Measurements from ENCODE around the gene GIT2. TPM values are rescaled to one million over a fixed set of nuclear protein-coding genes. Genes with fewer than 3 reads are reported as not detected.
A peak's percentile ranks its signal among the peaks of the same experiment; 100 is the strongest.

GIT2 gene
- total RNA-seq, 1 experiment from 2014 or later, result 21.7 TPM

DNA sequence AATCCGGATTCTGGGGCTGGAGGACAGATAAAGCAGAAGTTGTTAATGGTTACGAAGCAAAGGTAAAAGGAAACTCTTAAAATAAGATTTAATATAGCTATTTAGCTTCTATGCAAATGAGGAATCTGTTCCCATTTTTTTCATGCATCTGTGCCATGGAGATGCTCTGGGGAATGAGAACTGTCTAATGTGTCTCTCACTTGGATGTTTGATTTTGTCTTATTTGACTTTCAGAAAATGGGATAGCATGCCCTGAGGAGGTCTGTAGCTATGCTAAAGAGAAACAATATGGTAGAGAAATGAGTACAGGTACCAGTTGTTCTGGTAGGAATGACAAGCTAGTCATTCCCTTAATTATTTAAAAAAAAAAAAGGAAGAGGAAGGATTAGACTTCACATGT lies 27.9 kb upstream of the GIT2 start (continued):
- TF ChIP-seq, protein P1, sequence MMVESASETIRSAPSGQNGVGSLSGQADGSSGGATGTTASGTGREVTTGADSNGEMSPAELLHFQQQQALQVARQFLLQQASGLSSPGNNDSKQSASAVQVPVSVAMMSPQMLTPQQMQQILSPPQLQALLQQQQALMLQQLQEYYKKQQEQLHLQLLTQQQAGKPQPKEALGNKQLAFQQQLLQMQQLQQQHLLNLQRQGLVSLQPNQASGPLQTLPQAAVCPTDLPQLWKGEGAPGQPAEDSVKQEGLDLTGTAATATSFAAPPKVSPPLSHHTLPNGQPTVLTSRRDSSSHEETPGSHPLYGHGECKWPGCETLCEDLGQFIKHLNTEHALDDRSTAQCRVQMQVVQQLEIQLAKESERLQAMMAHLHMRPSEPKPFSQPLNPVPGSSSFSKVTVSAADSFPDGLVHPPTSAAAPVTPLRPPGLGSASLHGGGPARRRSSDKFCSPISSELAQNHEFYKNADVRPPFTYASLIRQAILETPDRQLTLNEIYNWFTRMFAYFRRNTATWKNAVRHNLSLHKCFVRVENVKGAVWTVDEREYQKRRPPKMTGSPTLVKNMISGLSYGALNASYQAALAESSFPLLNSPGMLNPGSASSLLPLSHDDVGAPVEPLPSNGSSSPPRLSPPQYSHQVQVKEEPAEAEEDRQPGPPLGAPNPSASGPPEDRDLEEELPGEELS (CRISPR knock-in tag; IDR thresholded peaks at IDR 0.05), result no peak

DNA sequence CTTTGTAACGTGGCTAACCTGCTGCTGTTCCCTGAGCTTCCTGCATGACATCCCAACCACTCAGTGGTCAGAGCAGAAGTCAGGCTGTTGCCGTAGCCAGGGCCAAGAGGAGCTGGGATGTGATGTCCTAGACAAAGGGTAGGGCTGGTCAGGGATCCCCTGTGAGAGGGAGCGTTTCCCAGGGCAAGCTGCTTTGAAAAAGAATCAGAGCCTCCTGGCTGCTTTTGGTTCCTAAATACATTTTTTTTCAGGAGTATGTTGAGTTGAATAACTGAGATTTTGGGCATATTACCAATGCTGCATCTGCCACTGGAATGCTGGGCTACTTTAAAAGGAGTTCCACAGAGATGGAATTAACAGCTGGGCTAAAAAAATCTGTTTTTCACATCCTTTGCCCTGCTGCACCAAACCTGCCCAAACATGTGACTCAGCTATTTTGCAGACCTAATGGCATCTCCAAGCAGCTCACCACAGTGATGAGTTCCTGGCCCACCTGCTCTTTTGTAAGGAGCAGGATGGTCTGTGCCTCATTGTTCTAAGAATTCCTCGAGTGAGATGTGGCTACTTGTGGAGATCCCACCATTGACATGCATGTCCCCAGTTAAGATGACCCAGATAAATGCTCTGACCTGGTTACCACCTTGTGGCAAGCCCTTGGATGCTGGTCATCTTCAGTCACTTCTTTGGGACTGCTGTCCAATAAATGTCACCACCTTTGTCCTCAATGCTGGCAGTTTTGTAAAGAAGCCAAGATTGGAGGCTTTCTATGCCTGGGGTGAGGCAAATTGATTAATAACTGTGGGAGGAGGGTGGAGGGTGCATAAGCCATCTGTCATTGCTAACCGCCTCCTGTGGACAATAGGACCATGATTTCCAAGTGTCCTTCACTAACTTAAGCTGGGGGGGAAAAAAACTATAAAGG lies 27.2 kb upstream of the GIT2 start:
- CTCF ChIA-PET, result interaction anchor here (0.5 to 1.9 kb wide), 5 partner anchors 112 to 217 kb away, joined by 3 to 6 read pairs (median 3); no protein-coding TSS in a partner anchor
- Mint-ChIP-seq H3K4me1 (peaks cover 12% of the 10 kb centered on the region), H3K36me3 (peaks cover 6% of the 10 kb centered on the region), H3K9me3 (no peaks in the 10 kb centered on the region), H3K27ac (peak overlapping the region; percentile 78), H3K4me3 (no peak overlapping the region), H3K27me3 (ENCODE audit: low read depth) (no peaks in the 10 kb centered on the region)
- POLR2A ChIA-PET, result no interaction called here
- peak; percentile 39 for ATAC-seq
- TF ChIP-seq ETV6 (CRISPR knock-in tag; IDR thresholded peaks at IDR 0.05) (no peak), TEAD1 (CRISPR knock-in tag; IDR thresholded peaks at IDR 0.05) (no peak), CREB1 (CRISPR knock-in tag; IDR thresholded peaks at IDR 0.05) (no peak), TCF7 (CRISPR knock-in tag; IDR thresholded peaks at IDR 0.05; ENCODE audit: low read depth) (no peak), ZNF232 (CRISPR knock-in tag; IDR thresholded peaks at IDR 0.05) (no peak), GRHL2 (CRISPR knock-in tag; IDR thresholded peaks at IDR 0.05; ENCODE audit: insufficient replicate concordance, severe bottlenecking) (no peak), ERG (CRISPR knock-in tag; IDR thresholded peaks at IDR 0.05) (no peak), ZNF512 (CRISPR knock-in tag; IDR thresholded peaks at IDR 0.05; ENCODE audit: borderline replicate concordance) (no peak)
- TF ChIP-seq, protein P2, sequence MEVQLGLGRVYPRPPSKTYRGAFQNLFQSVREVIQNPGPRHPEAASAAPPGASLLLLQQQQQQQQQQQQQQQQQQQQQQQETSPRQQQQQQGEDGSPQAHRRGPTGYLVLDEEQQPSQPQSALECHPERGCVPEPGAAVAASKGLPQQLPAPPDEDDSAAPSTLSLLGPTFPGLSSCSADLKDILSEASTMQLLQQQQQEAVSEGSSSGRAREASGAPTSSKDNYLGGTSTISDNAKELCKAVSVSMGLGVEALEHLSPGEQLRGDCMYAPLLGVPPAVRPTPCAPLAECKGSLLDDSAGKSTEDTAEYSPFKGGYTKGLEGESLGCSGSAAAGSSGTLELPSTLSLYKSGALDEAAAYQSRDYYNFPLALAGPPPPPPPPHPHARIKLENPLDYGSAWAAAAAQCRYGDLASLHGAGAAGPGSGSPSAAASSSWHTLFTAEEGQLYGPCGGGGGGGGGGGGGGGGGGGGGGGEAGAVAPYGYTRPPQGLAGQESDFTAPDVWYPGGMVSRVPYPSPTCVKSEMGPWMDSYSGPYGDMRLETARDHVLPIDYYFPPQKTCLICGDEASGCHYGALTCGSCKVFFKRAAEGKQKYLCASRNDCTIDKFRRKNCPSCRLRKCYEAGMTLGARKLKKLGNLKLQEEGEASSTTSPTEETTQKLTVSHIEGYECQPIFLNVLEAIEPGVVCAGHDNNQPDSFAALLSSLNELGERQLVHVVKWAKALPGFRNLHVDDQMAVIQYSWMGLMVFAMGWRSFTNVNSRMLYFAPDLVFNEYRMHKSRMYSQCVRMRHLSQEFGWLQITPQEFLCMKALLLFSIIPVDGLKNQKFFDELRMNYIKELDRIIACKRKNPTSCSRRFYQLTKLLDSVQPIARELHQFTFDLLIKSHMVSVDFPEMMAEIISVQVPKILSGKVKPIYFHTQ (CRISPR knock-in tag; IDR thresholded peaks at IDR 0.05), result no peak
- DNase-seq (ENCODE audit: low spot score), result no peak

DNA sequence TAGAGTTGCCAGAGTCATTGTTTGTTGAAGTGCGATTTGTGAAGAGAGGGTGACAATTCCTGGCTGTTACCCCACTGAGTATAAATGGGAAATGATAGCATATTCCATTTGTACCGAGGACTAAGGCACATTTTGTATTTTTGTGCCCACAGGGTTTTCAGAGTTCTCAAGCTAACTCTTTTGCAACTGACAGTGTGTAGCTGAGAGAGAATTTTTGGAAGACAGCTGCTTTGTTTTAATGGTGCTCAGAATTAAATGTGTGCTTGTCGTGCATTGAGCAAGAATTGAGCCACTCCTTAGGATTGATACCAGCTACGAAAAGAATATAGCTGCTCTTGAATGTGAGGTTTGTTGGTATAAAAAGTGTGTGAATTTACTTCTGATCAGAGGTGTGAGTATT lies 24.8 kb upstream of the GIT2 start:
- TF ChIP-seq, protein P3, sequence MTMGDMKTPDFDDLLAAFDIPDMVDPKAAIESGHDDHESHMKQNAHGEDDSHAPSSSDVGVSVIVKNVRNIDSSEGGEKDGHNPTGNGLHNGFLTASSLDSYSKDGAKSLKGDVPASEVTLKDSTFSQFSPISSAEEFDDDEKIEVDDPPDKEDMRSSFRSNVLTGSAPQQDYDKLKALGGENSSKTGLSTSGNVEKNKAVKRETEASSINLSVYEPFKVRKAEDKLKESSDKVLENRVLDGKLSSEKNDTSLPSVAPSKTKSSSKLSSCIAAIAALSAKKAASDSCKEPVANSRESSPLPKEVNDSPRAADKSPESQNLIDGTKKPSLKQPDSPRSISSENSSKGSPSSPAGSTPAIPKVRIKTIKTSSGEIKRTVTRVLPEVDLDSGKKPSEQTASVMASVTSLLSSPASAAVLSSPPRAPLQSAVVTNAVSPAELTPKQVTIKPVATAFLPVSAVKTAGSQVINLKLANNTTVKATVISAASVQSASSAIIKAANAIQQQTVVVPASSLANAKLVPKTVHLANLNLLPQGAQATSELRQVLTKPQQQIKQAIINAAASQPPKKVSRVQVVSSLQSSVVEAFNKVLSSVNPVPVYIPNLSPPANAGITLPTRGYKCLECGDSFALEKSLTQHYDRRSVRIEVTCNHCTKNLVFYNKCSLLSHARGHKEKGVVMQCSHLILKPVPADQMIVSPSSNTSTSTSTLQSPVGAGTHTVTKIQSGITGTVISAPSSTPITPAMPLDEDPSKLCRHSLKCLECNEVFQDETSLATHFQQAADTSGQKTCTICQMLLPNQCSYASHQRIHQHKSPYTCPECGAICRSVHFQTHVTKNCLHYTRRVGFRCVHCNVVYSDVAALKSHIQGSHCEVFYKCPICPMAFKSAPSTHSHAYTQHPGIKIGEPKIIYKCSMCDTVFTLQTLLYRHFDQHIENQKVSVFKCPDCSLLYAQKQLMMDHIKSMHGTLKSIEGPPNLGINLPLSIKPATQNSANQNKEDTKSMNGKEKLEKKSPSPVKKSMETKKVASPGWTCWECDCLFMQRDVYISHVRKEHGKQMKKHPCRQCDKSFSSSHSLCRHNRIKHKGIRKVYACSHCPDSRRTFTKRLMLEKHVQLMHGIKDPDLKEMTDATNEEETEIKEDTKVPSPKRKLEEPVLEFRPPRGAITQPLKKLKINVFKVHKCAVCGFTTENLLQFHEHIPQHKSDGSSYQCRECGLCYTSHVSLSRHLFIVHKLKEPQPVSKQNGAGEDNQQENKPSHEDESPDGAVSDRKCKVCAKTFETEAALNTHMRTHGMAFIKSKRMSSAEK (CRISPR knock-in tag; IDR thresholded peaks at IDR 0.05; ENCODE audit: borderline replicate concordance), result no peak
- no peak for TF ChIP-seq EMX1 (CRISPR knock-in tag; IDR thresholded peaks at IDR 0.05)
- no peak for TF ChIP-seq ZNF138 (CRISPR knock-in tag; conservative IDR thresholded peaks at IDR 0.05)
- no peak for TF ChIP-seq NR3C1 (CRISPR knock-in tag; conservative IDR thresholded peaks at IDR 0.05; ENCODE audit: low read depth)
- no peak for TF ChIP-seq SOX15 (CRISPR knock-in tag; IDR thresholded peaks at IDR 0.05)
- TF ChIP-seq TEAD4 (CRISPR knock-in tag; IDR thresholded peaks at IDR 0.05), result no peak
- no peak for TF ChIP-seq FOXK1 (CRISPR knock-in tag; IDR thresholded peaks at IDR 0.05)
- TF ChIP-seq FOXJ3 (CRISPR knock-in tag; IDR thresholded peaks at IDR 0.05; ENCODE audit: borderline replicate concordance), result no peak
- no peak for TF ChIP-seq ZNF121 (CRISPR knock-in tag; IDR thresholded peaks at IDR 0.05)
- POLR2A ChIA-PET, result interaction anchor here (0.7 kb wide), 1 partner anchor 39 kb away, joined by 3 read pairs; no protein-coding TSS in a partner anchor
- CTCF ChIA-PET, result interaction anchor here (0.8 kb wide), 1 partner anchor 94 kb away, joined by 4 read pairs; no protein-coding TSS in a partner anchor
- no peak overlapping the region for H3K27ac Mint-ChIP-seq
- no peak for ATAC-seq
- H3K4me1 Mint-ChIP-seq, result peaks cover 12% of the 10 kb centered on the region
- no peak for DNase-seq (ENCODE audit: low spot score)
- H3K27me3 Mint-ChIP-seq (ENCODE audit: low read depth), result no peaks in the 10 kb centered on the region
- peaks cover 5% of the 10 kb centered on the region; the same call in 1 of the 2 replicates for H3K36me3 Mint-ChIP-seq
- no peaks in the 10 kb centered on the region for H3K9me3 Mint-ChIP-seq
- H3K4me3 Mint-ChIP-seq, result no peak overlapping the region

Data from WTC11 (cell line).